H1 (cell line): Measurements from ENCODE around the gene TP73. TPM values are rescaled to one million over a fixed set of nuclear protein-coding genes. Genes with fewer than 3 reads are reported as not detected.

Source experiments
- SAP30 ChIP-seq: fragments of 300-600 bp; sonication (generic); IDR thresholded peaks from 2 replicates; pipeline ENCODE4 v1.7.1; 2012; ENCODE audit warnings: low read length, moderate library complexity, mild to moderate bottlenecking, inconsistent platforms; ENCODE audit not compliant: insufficient read depth, insufficient replicate concordance
- polyA plus RNA-seq, 7 experiments: library from polyadenylated mRNA; depleted of rRNA in 3 of 7; stranded (reverse) in 5 of 7; unstranded in 2 of 7; fragments of >200 nt in 5 of 7; fragments of 200-250 nt in 2 of 7; gene quantifications; 1 replicate in 5 of 7; 2 replicates in 1 of 7; 4 replicates in 1 of 7; pipeline versions ENCODE4 v1.2.1 to v1.2.3, GENCODE V29; 2011 to 2013; ENCODE audit warnings: missing spikeins in 2 of 7, mixed read lengths in 2 of 7
- total RNA-seq: library from RNA; stranded (reverse); fragmentation: NEBNext Ultra II Directional; extraction: Animal tissue kit (Norgen Biotek cat#: 25700); gene quantifications from 2 replicates; pipeline ENCODE4 v1.2.1, GENCODE V29; 2021

Gene TP73
- total and polyA plus RNA-seq, 2 of the 8 experiments (the other 6 are each of a cell fraction or from before 2014, with no cell fraction given), result 2.6 to 3.1 TPM

- no peak for TF ChIP-seq SAP30
These were observed 74.9 kb downstream of the TP73 start (continued) for GRCh38 chr1:3727042-3727824.
